GM12875 (cell line): ENCODE data around the gene ANKRD40.

Experiments used
- H3K4me3 ChIP-seq: one replicate; pipeline ENCODE4 v1.5.1; 2011; ENCODE audit warnings: low read depth, low read length, control low read depth
- TF ChIP-seq, protein P1 (sequence below): IDR thresholded peaks from 2 replicates; pipeline ENCODE4 v1.5.1; 2011; ENCODE audit warnings: low read depth, mild to moderate bottlenecking, control low read depth, inconsistent platforms, low read length, moderate library complexity, borderline replicate concordance; ENCODE audit not compliant: insufficient read depth

ANKRD40 gene, protein sequence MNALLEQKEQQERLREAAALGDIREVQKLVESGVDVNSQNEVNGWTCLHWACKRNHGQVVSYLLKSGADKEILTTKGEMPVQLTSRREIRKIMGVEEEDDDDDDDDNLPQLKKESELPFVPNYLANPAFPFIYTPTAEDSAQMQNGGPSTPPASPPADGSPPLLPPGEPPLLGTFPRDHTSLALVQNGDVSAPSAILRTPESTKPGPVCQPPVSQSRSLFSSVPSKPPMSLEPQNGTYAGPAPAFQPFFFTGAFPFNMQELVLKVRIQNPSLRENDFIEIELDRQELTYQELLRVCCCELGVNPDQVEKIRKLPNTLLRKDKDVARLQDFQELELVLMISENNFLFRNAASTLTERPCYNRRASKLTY

DNA sequence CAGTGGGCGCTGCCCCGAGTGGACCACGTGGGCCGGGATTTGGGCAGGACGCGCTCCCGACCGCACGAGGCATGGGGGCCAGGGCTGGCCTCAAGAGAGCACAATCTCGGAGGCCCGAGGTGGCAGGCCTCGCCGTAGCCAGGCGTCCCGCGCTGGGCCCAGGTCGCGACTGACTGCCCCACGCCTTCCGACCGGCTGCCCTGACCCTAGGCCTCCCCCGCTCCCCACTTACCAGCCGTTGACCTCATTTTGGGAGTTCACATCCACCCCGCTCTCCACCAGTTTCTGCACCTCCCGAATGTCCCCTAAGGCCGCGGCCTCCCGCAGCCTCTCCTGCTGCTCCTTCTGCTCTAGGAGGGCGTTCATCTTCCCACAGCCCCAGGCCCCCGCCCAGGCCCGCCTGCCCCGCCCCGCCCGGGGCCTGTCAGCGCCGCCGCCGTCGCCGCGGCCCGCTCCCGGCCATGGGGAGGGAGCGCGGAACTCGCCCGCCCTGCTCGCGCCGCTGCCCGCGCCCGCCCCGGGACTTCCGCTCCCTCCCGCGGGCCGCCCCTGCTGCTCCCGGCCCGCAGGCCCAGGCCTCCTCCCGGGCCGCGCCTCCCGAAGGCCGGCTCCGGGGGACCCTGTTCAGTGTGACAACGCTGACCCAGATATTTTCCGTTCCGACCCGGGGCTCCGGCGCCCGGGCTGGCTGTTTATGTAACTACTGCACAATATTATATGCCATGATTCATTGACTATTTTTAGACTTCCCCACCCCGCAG is at the start of gene ANKRD40:
Gene ANKRD40 (minus strand): TSS at position 626 of the 761 bp plus-strand sequence. CDS start 260 bp downstream, at position 366.
- peak within 1 kb of the TSS; percentile 79 for H3K4me3 ChIP-seq
- TF ChIP-seq, protein P1, sequence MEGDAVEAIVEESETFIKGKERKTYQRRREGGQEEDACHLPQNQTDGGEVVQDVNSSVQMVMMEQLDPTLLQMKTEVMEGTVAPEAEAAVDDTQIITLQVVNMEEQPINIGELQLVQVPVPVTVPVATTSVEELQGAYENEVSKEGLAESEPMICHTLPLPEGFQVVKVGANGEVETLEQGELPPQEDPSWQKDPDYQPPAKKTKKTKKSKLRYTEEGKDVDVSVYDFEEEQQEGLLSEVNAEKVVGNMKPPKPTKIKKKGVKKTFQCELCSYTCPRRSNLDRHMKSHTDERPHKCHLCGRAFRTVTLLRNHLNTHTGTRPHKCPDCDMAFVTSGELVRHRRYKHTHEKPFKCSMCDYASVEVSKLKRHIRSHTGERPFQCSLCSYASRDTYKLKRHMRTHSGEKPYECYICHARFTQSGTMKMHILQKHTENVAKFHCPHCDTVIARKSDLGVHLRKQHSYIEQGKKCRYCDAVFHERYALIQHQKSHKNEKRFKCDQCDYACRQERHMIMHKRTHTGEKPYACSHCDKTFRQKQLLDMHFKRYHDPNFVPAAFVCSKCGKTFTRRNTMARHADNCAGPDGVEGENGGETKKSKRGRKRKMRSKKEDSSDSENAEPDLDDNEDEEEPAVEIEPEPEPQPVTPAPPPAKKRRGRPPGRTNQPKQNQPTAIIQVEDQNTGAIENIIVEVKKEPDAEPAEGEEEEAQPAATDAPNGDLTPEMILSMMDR, result no peak

DNA sequence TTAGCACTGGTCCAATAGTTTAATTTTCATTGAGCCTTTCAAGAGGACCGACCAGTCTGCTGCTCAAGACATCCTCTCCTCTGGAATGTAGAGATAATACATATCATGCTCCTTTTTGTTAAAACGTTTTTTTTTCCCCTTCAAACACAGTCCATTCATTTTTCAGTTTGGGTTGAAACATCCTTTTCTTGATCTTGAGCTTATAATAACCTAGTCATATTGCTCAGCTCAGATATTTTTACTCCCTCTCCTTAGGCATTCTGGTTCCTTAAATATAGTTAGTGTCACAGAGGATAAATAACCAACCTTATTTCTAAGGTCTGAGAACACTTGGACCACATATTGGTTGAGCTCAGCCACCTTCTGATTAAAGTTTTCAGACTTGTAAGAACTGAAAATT is 46.8 kb upstream of the ANKRD40 start:
- TF ChIP-seq, protein P1, result no peak
- H3K4me3 ChIP-seq, result no peak overlapping the region

DNA sequence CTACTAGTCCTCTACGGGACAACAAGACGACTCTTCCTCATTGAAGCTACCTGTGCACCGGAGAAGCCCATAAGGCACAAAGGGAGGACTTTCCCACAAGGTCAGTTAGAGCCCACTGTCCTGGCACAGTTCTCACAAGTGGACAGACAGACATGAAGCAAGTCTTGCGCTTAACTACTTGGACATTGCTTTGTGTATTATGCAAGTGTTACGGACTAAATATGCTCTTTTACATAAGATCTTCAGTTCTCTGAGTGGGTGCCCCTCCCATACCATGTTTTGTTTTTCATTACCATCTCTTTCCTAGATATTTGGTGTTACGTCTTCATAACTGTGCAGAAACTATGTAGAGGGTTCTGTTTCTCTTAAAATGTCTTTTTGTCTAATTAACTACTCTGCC is 41.5 kb upstream of the ANKRD40 start:
- no peak overlapping the region for H3K4me3 ChIP-seq
- TF ChIP-seq, protein P1, result no peak

DNA sequence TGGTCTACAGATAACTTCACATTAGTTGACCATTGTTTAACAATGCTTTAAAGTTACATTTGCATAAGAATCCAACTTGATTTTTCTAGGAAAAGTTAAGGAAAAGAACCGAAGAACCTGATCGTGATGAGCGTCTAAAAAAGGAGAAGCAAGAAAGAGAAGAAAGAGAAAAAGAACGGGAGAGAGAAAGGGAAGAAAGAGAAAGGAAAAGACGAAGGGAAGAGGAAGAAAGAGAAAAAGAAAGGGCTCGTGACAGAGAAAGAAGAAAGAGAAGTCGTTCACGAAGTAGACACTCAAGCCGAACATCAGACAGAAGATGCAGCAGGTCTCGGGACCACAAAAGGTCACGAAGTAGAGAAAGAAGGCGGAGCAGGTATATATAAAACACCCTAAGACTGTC is 37.9 kb upstream of the ANKRD40 start:
- TF ChIP-seq, protein P1, result no peak
- no peak overlapping the region for H3K4me3 ChIP-seq

DNA sequence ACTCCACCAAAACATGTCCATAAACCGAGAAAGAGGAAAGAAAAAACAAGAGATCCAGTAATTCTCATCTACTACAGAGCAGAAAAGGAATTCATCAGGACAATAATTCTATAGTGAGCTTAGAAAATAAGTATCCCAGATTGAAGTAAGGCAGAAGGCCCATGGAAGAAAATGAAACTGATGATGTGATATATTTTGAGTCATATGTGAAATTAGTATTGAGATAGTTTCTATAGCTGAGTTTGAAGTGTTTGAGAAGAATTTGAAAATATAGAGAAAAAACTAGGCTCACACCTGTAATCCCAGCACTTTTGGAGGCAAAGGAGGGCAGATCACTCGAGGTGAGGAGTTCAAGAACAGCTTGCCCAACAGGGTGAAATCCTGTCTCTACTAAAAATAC is 31.4 kb upstream of the ANKRD40 start:
- TF ChIP-seq, protein P1, result no peak
- H3K4me3 ChIP-seq, result no peak overlapping the region

DNA sequence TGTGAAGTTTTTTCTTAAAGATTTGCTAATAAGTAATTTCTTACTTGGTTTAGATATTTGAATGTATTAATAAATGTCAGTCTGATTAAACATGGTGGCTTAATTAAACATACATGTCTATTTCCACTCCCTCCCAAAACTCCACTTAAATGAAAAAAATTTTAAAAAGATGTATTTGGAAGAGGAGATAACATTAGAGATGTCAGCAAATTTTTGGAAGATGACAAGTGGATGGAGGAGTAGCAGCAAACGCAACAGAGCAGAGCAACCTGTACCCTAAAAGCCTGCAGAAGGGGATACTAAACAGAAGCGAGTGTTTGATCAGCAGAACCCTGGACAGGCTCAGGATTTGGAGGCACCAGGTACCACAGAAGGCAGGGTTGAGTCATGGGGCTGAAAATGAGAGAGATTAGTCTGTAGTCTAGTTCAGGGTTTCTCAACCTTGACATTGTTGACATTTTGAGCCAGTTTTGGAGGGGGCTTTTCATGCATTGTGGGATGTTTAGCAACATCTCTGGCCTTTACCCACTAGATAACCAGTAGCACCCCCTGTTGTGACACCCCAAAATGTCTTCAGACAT is 29.5 kb upstream of the ANKRD40 start:
- H3K4me3 ChIP-seq, result no peak overlapping the region
- TF ChIP-seq, protein P1, result no peak
